Smooth muscle cell (in vitro differentiated cells): ENCODE measurements around the gene PTGDS. TPM values are rescaled to one million over a fixed set of nuclear protein-coding genes. Genes with fewer than 3 reads are reported as not detected.

Source experiments
- DNase-seq: peaks from one replicate; lab custom pipeline; 2025; ENCODE audit not compliant: unreplicated experiment; lab: John Stamatoyannopoulos, UW
- H2AFZ ChIP-seq: fragments of 200-600 bp; sonication (generic); 2 replicates; pipeline ENCODE4 v1.6.0; 2016; ENCODE audit warnings: antibody characterized with exemption, low read depth, mild to moderate bottlenecking
- H3F3A ChIP-seq: fragments of 200-600 bp; sonication (generic); 2 replicates; pipeline ENCODE4 v1.6.0; 2017; ENCODE audit warnings: antibody characterized with exemption, low read depth
- H3K27ac ChIP-seq: fragments of 200-600 bp; sonication (generic); 2 replicates; pipeline ENCODE4 v1.5.1; 2016; ENCODE audit warnings: low read depth, mild to moderate bottlenecking
- H3K27me3 ChIP-seq: fragments of 200-600 bp; sonication (generic); 2 replicates; pipeline ENCODE4 v1.6.1; 2016; ENCODE audit warnings: low read depth, mild to moderate bottlenecking
- H3K36me3 ChIP-seq: fragments of 200-600 bp; sonication (generic); 2 replicates; pipeline ENCODE4 v1.5.1; 2016; ENCODE audit warnings: low read depth
- H3K4me1 ChIP-seq: fragments of 200-600 bp; sonication (generic); 2 replicates; pipeline ENCODE4 v1.5.1; 2016; ENCODE audit warnings: low read depth
- H3K4me2 ChIP-seq: fragments of 200-600 bp; sonication (generic); 2 replicates; pipeline ENCODE4 v1.6.0; 2016; ENCODE audit warnings: mild to moderate bottlenecking
- H3K4me3 ChIP-seq: fragments of 200-600 bp; sonication (generic); 2 replicates; pipeline ENCODE4 v1.5.1; 2016; ENCODE audit warnings: mild to moderate bottlenecking
- H3K79me2 ChIP-seq: fragments of 200-600 bp; sonication (generic); 2 replicates; pipeline ENCODE4 v1.6.0; 2016; ENCODE audit warnings: low read depth, mild to moderate bottlenecking
- H3K9ac ChIP-seq: fragments of 200-600 bp; sonication (generic); 2 replicates; pipeline ENCODE4 v1.6.0; 2016; ENCODE audit warnings: low read depth
- H3K9me3 ChIP-seq: fragments of 200-600 bp; sonication (generic); replicated peaks from 2 replicates; pipeline ENCODE4 v1.5.1; 2016; ENCODE audit warnings: low read depth
- H4K20me1 ChIP-seq: fragments of 200-600 bp; sonication (generic); 2 replicates; pipeline ENCODE4 v1.6.0; 2016; ENCODE audit warnings: low read depth
- WGBS: methylation state at CpG from one replicate; pipeline ENCODE4 v1.1.7; 2016; ENCODE audit warnings: low lambda C conversion rate; 5-methylcytosine and 5-hydroxymethylcytosine counted together
- polyA plus RNA-seq: library from polyadenylated mRNA; unstranded; fragments of >200 nt; fragmentation: Nextera tagmentation; extraction: Ambion mirVana; gene quantifications from 2 replicates; pipeline ENCODE4 v1.2.1, GENCODE V29; 2016
- total RNA-seq: library from RNA; depleted of rRNA; stranded (reverse); fragments of >200 nt; gene quantifications from 2 replicates; pipeline ENCODE4 v1.2.3, GENCODE V29; 2014
- TF ChIP-seq, protein P1 (sequence below): fragments of 200-600 bp; sonication (generic); IDR thresholded peaks from 2 replicates; pipeline ENCODE4 v1.5.1; 2017; ENCODE audit warnings: borderline replicate concordance, mild to moderate bottlenecking, antibody characterized with exemption; ENCODE audit not compliant: insufficient read depth, poor library complexity, severe bottlenecking

The PTGDS gene
- total and polyA plus RNA-seq, 2 experiments from 2014 or later: 119 to 611 TPM

DNA sequence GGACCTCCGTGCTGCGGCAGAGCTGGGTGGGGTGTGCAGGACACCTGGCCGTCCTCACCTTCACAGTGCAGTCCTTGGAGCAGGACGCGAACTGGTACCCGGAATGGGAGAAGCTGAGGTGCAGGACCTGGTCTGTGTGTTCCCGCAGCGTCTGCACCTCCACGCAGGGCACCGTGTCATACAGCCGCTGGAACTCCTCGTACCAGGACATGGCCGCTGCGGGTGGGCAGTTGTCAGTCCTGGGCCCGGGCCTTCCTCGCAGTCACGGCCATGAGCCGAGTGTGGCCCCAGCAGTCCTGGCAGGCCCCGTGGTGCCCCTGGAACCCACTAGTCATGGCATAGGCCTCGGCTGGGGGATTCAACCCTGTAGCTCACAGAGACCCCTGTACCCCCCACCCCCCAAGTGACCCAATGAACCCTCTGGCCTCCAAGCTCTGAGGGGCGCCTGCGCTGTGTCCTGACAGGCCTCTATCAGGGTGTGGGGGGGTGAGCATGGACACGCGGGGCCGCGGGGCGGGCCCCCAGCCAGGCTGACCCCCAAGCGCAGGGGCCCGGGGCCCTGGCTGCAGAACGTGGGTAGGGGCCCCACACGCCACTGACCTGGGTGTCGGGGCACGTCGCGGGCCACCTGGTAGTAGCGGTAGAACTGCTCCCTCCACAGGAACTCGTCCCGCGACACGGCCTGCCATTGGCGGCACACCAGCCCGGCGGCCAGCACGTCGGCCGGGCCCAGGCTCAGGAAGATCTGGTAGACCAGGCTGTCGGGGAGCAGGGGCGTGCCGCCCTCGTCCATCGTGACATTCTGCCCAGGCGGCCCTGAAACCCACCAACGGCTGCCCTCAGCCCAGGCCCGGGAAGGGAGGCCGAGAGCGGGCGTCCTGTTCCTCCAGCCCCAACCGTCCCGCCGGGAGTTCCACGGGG, 33.8 kb upstream of the PTGDS start:
- Histone ChIP-seq H3K9me3 (no peaks in the 10 kb centered on the region), H3F3A (no peaks in the 10 kb centered on the region), H3K27ac (peak overlapping the region; percentile 82), H3K4me3 (peak overlapping the region; percentile 93), H3K27me3 (no peaks in the 10 kb centered on the region), H2AFZ (no peak overlapping the region), H3K9ac (peak overlapping the region; percentile 89), H4K20me1 (peaks cover 19% of the 10 kb centered on the region), H3K4me2 (peak overlapping the region; percentile 98), H3K36me3 (no peaks in the 10 kb centered on the region), H3K79me2 (peaks cover 21% of the 10 kb centered on the region), H3K4me1 (no peaks in the 10 kb centered on the region)
- TF ChIP-seq, protein P1, sequence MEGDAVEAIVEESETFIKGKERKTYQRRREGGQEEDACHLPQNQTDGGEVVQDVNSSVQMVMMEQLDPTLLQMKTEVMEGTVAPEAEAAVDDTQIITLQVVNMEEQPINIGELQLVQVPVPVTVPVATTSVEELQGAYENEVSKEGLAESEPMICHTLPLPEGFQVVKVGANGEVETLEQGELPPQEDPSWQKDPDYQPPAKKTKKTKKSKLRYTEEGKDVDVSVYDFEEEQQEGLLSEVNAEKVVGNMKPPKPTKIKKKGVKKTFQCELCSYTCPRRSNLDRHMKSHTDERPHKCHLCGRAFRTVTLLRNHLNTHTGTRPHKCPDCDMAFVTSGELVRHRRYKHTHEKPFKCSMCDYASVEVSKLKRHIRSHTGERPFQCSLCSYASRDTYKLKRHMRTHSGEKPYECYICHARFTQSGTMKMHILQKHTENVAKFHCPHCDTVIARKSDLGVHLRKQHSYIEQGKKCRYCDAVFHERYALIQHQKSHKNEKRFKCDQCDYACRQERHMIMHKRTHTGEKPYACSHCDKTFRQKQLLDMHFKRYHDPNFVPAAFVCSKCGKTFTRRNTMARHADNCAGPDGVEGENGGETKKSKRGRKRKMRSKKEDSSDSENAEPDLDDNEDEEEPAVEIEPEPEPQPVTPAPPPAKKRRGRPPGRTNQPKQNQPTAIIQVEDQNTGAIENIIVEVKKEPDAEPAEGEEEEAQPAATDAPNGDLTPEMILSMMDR: no peak
- no peak for DNase-seq
- 34% methylated on average over 55 of the region's 61 CpGs for WGBS

GRCh38 chr9:136944212-136944518, 33.1 kb upstream of the PTGDS start:
- peaks cover 19% of the 10 kb centered on the region for H4K20me1 ChIP-seq
- WGBS: under 1% methylated on average over 26 of the region's 45 CpGs
- H3F3A ChIP-seq: no peaks in the 10 kb centered on the region
- no peaks in the 10 kb centered on the region for H3K4me1 ChIP-seq
- H3K4me2 ChIP-seq: peak overlapping the region; percentile 98
- no peaks in the 10 kb centered on the region for H3K9me3 ChIP-seq
- no peaks in the 10 kb centered on the region for H3K36me3 ChIP-seq
- H3K79me2 ChIP-seq: peaks cover 21% of the 10 kb centered on the region
- peak overlapping the region; percentile 82 for H3K27ac ChIP-seq
- H3K4me3 ChIP-seq: peak overlapping the region; percentile 93
- H3K9ac ChIP-seq: peak overlapping the region; percentile 89
- no peak overlapping the region for H2AFZ ChIP-seq
- peak; percentile 68 for DNase-seq
- TF ChIP-seq, protein P1: no peak
- no peaks in the 10 kb centered on the region for H3K27me3 ChIP-seq

DNA sequence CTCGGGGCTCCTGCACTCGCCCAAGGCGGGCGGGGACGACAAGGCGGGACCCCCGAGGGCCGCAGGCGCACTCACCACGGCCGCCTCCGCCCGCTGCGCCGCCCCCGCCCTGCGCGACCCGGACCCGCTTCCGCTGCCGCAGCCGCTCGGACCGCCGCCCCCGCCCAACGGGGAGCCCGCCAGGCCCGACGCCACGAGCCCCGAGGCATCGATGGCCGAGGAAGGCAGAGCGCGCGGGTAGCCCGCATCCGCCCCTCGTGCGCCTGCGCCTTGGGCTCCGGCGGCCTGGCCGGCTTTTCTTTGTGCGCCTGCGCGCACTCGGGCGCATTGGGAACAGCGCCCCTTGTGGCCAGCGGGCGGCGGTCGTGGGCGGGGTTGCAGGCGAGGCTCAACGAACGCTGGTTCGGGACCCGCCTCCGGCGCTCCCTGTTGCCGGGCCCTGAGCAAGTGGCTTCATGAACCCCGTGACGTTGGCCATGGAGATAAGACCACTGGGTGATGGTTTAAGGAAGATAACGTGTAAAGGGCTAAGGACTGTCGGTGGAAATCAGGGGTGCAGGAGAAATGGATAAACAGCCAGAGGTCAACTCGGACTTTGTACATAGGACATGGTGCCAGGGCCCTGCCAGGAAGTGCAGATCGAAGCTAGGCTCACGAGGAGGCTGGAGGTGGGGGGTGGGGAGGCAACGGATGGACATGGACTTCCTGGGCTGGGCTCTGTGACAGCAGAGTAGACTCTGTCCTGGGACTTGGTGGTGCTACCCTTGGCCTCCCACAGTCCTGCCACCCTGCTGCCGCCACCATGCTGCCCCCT, 32.6 kb upstream of the PTGDS start, which contains the start of the genes C8G and FBXW5:
C8G (plus strand) TSS at position 725 of the 814 bp plus-strand sequence; CDS start at position 803, 78 bp downstream.
FBXW5 (minus strand) TSS at position 220 of the 814 bp plus-strand sequence. CDS start 655 bp downstream, outside the sequence.
- Histone ChIP-seq H3K9ac (peak within 1 kb of the TSS; percentile 89), H3K79me2 (peaks cover 21% of the 10 kb centered on the region), H4K20me1 (peaks cover 19% of the 10 kb centered on the region), H3K36me3 (no peaks in the 10 kb centered on the region), H3K4me3 (peak within 1 kb of the TSS; percentile 93), H3K4me1 (no peaks in the 10 kb centered on the region), H3K27ac (peak within 1 kb of the TSS; percentile 82), H3F3A (no peaks in the 10 kb centered on the region), H3K4me2 (peak within 1 kb of the TSS; percentile 98), H2AFZ (no peak within 1 kb of the TSS), H3K9me3 (no peaks in the 10 kb centered on the region), H3K27me3 (no peaks in the 10 kb centered on the region)
- TF ChIP-seq, protein P1: peak; percentile 96
- peak; percentile 86 for DNase-seq
- 13% methylated on average over 34 of the region's 74 CpGs for WGBS
